Measurements from ENCODE around the gene RPS6KA4. TPM values are rescaled to one million over a fixed set of nuclear protein-coding genes. Genes with fewer than 3 reads are reported as not detected.

The RPS6KA4 gene
- total RNA-seq, 1 donor from 2014 or later: 35.9 TPM

GRCh38 chr11:64342869-64343745, 15.9 kb upstream of the RPS6KA4 start:
- H3K27me3 Mint-ChIP-seq (ENCODE audit: unreplicated experiment): no peaks in the 10 kb centered on the region
- no peaks in the 10 kb centered on the region for H3K9me3 Mint-ChIP-seq (ENCODE audit: unreplicated experiment)
- no peak overlapping the region for H3K27ac Mint-ChIP-seq (ENCODE audit: unreplicated experiment)
- no peak overlapping the region for H3K4me3 Mint-ChIP-seq (ENCODE audit: unreplicated experiment)
- H3K36me3 Mint-ChIP-seq (ENCODE audit: unreplicated experiment): no peaks in the 10 kb centered on the region
- DNase-seq (ENCODE audit: extremely low spot score, unreplicated experiment): no peak
- H3K4me1 Mint-ChIP-seq (ENCODE audit: unreplicated experiment): no peaks in the 10 kb centered on the region
- TF ChIP-seq, protein P1, sequence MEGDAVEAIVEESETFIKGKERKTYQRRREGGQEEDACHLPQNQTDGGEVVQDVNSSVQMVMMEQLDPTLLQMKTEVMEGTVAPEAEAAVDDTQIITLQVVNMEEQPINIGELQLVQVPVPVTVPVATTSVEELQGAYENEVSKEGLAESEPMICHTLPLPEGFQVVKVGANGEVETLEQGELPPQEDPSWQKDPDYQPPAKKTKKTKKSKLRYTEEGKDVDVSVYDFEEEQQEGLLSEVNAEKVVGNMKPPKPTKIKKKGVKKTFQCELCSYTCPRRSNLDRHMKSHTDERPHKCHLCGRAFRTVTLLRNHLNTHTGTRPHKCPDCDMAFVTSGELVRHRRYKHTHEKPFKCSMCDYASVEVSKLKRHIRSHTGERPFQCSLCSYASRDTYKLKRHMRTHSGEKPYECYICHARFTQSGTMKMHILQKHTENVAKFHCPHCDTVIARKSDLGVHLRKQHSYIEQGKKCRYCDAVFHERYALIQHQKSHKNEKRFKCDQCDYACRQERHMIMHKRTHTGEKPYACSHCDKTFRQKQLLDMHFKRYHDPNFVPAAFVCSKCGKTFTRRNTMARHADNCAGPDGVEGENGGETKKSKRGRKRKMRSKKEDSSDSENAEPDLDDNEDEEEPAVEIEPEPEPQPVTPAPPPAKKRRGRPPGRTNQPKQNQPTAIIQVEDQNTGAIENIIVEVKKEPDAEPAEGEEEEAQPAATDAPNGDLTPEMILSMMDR (IDR thresholded peaks at IDR 0.05): no peak

DNA sequence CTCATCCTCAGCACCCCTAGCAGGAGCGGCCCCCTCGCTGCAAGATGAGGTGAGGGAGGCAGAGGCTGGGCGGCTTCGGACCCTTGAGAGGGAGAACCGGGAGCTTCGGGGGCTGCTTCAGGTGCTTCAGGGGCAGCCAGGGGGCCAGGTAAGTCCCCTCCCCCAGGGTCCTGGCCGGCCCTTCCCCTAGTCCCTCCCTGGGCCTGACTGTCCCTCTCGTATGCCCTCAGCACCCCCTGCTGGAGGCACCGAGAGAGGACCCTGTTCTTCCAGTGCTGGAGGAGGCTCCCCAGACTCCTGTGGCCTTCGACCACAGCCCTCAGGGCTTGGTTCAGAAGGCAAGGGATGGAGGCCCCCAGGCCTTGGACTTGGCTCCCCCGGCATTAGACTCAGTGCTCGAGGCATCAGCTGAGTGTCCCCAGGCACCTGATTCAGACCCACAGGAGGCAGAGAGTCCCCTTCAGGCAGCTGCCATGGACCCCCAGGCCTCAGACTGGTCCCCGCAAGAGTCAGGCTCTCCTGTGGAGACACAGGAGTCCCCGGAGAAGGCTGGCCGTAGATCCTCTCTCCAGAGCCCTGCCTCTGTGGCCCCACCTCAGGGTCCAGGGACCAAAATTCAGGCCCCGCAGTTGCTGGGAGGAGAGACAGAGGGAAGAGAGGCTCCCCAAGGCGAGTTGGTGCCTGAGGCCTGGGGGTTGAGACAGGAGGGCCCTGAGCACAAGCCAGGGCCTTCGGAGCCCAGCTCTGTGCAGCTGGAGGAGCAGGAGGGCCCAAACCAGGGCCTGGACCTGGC, 15.0 kb upstream of the RPS6KA4 start:
- Mint-ChIP-seq H3K27me3 (ENCODE audit: unreplicated experiment) (no peaks in the 10 kb centered on the region), H3K4me1 (ENCODE audit: unreplicated experiment) (no peaks in the 10 kb centered on the region), H3K27ac (ENCODE audit: unreplicated experiment) (no peak overlapping the region), H3K9me3 (ENCODE audit: unreplicated experiment) (no peaks in the 10 kb centered on the region), H3K36me3 (ENCODE audit: unreplicated experiment) (no peaks in the 10 kb centered on the region), H3K4me3 (ENCODE audit: unreplicated experiment) (no peak overlapping the region)
- TF ChIP-seq, protein P1 (IDR thresholded peaks at IDR 0.05): peak; percentile 24
- no peak for DNase-seq (ENCODE audit: extremely low spot score, unreplicated experiment)

- Mint-ChIP-seq H3K27me3 (ENCODE audit: unreplicated experiment) (no peaks in the 10 kb centered on the region), H3K27ac (ENCODE audit: unreplicated experiment) (no peak overlapping the region), H3K4me3 (ENCODE audit: unreplicated experiment) (no peak overlapping the region), H3K36me3 (ENCODE audit: unreplicated experiment) (no peaks in the 10 kb centered on the region), H3K9me3 (ENCODE audit: unreplicated experiment) (no peaks in the 10 kb centered on the region), H3K4me1 (ENCODE audit: unreplicated experiment) (no peaks in the 10 kb centered on the region)
- no peak for DNase-seq (ENCODE audit: extremely low spot score, unreplicated experiment)
- TF ChIP-seq, protein P1 (IDR thresholded peaks at IDR 0.05): no peak
Observed at GRCh38 chr11:64344787-64345186, 14.2 kb upstream of the RPS6KA4 start.

DNA sequence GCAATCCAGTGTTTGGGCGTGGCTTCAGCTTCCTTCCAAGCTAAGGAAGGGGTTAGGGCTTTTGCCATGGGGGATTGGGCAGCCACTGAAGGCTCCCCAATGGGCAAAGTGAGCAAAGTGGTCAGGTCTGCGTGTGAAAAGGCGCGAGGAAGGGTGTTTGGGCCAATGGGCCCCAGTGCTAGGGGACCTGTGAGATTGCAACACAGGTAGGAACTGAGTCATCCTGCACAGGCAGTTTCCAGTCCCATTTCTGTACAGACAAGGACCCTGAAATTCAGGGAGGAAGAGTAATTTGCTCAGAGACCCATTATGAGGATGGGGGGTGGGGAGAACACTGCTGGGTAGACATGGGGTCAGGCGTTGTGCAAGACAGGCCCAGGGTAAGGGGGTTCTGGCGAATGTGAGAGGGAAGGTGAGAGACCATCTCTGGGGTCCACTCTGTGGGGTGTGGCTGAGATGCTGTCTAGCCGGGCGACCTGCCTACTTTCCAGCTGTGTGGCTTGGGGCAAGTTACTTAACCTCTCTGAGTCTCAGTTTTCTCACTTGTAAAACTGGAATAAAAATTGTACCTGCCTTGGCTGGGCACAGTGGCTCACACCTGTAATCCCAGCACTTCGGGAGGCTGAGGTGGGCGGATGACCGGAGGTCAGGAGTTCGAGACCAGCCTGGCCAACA, 11.6 kb upstream of the RPS6KA4 start:
- H3K27ac Mint-ChIP-seq (ENCODE audit: unreplicated experiment): no peak overlapping the region
- H3K36me3 Mint-ChIP-seq (ENCODE audit: unreplicated experiment): no peaks in the 10 kb centered on the region
- H3K4me3 Mint-ChIP-seq (ENCODE audit: unreplicated experiment): no peak overlapping the region
- TF ChIP-seq, protein P1 (IDR thresholded peaks at IDR 0.05): no peak
- H3K9me3 Mint-ChIP-seq (ENCODE audit: unreplicated experiment): no peaks in the 10 kb centered on the region
- no peaks in the 10 kb centered on the region for H3K27me3 Mint-ChIP-seq (ENCODE audit: unreplicated experiment)
- no peaks in the 10 kb centered on the region for H3K4me1 Mint-ChIP-seq (ENCODE audit: unreplicated experiment)
- no peak for DNase-seq (ENCODE audit: extremely low spot score, unreplicated experiment)

Data from osteocyte (in vitro differentiated cells).